ENCODE data around the gene MAD2L1BP. TPM values are rescaled to one million over a fixed set of nuclear protein-coding genes. Genes with fewer than 3 reads are reported as not detected.

Gene MAD2L1BP
- total and polyA plus RNA-seq, 2 of the 13 experiments (the other 11 are each of a cell fraction or from before 2014, with no cell fraction given) = 54.2 to 55.5 TPM

DNA sequence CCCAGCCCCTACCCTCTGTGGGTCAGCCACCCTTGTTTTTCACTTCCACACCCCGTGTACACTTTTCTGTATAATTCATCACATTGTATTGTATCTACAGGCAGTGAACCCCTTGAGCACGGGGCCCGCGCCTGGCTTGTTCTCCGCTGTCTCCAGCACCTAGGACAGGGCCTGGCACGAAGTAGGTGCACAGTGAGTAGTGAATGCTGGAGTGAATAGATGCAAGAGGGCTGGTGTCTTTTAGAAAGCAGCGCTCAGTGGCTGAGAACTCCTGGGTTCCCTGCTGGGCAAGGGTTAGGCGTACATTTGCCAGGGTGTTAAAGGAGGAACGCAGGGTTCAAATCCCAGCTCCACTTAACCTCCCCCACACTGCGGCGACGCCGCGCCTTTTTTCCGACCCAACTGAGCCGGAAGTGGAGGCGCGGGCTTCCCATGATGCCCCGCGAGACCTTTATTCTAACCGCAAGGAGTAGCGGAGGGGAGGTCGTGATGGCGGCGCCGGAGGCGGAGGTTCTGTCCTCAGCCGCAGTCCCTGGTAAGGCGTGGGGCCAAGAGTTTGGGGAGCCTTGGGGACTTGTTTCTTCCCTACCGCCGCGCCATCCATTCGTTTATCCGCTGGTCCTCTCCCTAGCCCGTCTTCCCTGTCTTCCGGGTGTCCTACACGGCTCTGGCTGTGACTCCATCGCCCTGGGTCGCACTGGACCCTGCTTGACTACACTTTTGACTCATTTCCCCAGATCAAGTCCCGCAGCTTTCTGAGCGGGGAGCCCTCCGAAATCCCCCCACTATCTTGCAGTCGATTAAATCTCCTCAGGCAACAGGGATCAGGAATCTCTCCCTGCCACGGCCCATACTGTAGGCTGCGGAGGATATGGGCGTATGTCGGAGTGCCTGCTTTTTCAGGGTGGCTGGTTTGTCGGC is at the start of gene MAD2L1BP (continued):
- TF ChIP-seq ZNF616 (CRISPR knock-in tag; IDR thresholded peaks at IDR 0.05; ENCODE audit: low read depth) = 0 out of 2 replicates have a peak, but pooled peaks have one; percentile 70
- TF ChIP-seq RNF2 (conservative IDR thresholded peaks at IDR 0.05; ENCODE audit: low read depth) = no peak
- TF ChIP-seq, protein P1, sequence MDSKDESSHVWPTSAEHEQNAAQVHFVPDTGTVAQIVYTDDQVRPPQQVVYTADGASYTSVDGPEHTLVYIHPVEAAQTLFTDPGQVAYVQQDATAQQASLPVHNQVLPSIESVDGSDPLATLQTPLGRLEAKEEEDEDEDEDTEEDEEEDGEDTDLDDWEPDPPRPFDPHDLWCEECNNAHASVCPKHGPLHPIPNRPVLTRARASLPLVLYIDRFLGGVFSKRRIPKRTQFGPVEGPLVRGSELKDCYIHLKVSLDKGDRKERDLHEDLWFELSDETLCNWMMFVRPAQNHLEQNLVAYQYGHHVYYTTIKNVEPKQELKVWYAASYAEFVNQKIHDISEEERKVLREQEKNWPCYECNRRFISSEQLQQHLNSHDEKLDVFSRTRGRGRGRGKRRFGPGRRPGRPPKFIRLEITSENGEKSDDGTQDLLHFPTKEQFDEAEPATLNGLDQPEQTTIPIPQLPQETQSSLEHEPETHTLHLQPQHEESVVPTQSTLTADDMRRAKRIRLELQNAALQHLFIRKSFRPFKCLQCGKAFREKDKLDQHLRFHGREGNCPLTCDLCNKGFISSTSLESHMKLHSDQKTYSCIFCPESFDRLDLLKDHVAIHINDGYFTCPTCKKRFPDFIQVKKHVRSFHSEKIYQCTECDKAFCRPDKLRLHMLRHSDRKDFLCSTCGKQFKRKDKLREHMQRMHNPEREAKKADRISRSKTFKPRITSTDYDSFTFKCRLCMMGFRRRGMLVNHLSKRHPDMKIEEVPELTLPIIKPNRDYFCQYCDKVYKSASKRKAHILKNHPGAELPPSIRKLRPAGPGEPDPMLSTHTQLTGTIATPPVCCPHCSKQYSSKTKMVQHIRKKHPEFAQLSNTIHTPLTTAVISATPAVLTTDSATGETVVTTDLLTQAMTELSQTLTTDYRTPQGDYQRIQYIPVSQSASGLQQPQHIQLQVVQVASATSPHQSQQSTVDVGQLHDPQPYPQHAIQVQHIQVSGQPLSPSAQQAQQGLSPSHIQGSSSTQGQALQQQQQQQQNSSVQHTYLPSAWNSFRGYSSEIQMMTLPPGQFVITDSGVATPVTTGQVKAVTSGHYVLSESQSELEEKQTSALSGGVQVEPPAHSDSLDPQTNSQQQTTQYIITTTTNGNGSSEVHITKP (CRISPR knock-in tag; IDR thresholded peaks at IDR 0.05; ENCODE audit: low read depth) = peak; percentile 34; the same call in 1 of the 2 replicates
- peak; percentile 74; the same call in 1 of the 2 replicates for TF ChIP-seq ZNF775 (CRISPR knock-in tag; IDR thresholded peaks at IDR 0.05; ENCODE audit: borderline replicate concordance)
- peak; percentile 32; the same call in 1 of the 2 replicates for TF ChIP-seq SIN3B (IDR thresholded peaks at IDR 0.05; ENCODE audit: low read length)
- no peak for TF ChIP-seq MTF1 (CRISPR knock-in tag; IDR thresholded peaks at IDR 0.05)
- TF ChIP-seq, protein P2, sequence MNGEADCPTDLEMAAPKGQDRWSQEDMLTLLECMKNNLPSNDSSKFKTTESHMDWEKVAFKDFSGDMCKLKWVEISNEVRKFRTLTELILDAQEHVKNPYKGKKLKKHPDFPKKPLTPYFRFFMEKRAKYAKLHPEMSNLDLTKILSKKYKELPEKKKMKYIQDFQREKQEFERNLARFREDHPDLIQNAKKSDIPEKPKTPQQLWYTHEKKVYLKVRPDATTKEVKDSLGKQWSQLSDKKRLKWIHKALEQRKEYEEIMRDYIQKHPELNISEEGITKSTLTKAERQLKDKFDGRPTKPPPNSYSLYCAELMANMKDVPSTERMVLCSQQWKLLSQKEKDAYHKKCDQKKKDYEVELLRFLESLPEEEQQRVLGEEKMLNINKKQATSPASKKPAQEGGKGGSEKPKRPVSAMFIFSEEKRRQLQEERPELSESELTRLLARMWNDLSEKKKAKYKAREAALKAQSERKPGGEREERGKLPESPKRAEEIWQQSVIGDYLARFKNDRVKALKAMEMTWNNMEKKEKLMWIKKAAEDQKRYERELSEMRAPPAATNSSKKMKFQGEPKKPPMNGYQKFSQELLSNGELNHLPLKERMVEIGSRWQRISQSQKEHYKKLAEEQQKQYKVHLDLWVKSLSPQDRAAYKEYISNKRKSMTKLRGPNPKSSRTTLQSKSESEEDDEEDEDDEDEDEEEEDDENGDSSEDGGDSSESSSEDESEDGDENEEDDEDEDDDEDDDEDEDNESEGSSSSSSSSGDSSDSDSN (CRISPR knock-in tag; IDR thresholded peaks at IDR 0.05) = peak; percentile 71
- peak; percentile 80 for TF ChIP-seq ASH2L (IDR thresholded peaks at IDR 0.05; ENCODE audit: insufficient read length, low read depth, low read length)
- TF ChIP-seq ZNF121 (CRISPR knock-in tag; IDR thresholded peaks at IDR 0.05) = 0 out of 2 replicates have a peak, but pooled peaks have one; percentile 27
- TF ChIP-seq, protein P3, sequence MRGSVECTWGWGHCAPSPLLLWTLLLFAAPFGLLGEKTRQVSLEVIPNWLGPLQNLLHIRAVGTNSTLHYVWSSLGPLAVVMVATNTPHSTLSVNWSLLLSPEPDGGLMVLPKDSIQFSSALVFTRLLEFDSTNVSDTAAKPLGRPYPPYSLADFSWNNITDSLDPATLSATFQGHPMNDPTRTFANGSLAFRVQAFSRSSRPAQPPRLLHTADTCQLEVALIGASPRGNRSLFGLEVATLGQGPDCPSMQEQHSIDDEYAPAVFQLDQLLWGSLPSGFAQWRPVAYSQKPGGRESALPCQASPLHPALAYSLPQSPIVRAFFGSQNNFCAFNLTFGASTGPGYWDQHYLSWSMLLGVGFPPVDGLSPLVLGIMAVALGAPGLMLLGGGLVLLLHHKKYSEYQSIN (CRISPR knock-in tag; IDR thresholded peaks at IDR 0.05; ENCODE audit: borderline replicate concordance) = no peak
- TF ChIP-seq SMAD1 (CRISPR knock-in tag; IDR thresholded peaks at IDR 0.05; ENCODE audit: borderline replicate concordance, low read depth) = no peak
- TF ChIP-seq ZNF3 (CRISPR knock-in tag; IDR thresholded peaks at IDR 0.05) = no peak
- TF ChIP-seq FLYWCH1 (CRISPR knock-in tag; IDR thresholded peaks at IDR 0.05) = no peak
- TF ChIP-seq SMARCE1 (IDR thresholded peaks at IDR 0.05; ENCODE audit: borderline replicate concordance) = no peak
- TF ChIP-seq SP1 (IDR thresholded peaks at IDR 0.05) = no peak
- TF ChIP-seq SP1 (CRISPR knock-in tag; IDR thresholded peaks at IDR 0.05) = peak; percentile 25; the same call in 1 of the 2 replicates
- no peak for TF ChIP-seq PPARG (CRISPR knock-in tag; conservative IDR thresholded peaks at IDR 0.05)
- TF ChIP-seq ZNF605 (CRISPR knock-in tag; IDR thresholded peaks at IDR 0.05) = peak; percentile 91
- peak; percentile 82 for TF ChIP-seq RXRB (CRISPR knock-in tag; IDR thresholded peaks at IDR 0.05; ENCODE audit: borderline replicate concordance)
- no peak for TF ChIP-seq TRIM24 (CRISPR knock-in tag; IDR thresholded peaks at IDR 0.05)
- TF ChIP-seq, protein P4, sequence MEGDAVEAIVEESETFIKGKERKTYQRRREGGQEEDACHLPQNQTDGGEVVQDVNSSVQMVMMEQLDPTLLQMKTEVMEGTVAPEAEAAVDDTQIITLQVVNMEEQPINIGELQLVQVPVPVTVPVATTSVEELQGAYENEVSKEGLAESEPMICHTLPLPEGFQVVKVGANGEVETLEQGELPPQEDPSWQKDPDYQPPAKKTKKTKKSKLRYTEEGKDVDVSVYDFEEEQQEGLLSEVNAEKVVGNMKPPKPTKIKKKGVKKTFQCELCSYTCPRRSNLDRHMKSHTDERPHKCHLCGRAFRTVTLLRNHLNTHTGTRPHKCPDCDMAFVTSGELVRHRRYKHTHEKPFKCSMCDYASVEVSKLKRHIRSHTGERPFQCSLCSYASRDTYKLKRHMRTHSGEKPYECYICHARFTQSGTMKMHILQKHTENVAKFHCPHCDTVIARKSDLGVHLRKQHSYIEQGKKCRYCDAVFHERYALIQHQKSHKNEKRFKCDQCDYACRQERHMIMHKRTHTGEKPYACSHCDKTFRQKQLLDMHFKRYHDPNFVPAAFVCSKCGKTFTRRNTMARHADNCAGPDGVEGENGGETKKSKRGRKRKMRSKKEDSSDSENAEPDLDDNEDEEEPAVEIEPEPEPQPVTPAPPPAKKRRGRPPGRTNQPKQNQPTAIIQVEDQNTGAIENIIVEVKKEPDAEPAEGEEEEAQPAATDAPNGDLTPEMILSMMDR (CRISPR knock-in tag; IDR thresholded peaks at IDR 0.05) = peak; percentile 38
